Immature natural killer cell (primary cell): ENCODE results near the gene CFL1. TPM values are rescaled to one million over a fixed set of nuclear protein-coding genes. Genes with fewer than 3 reads are reported as not detected.
A peak's percentile ranks its signal among the peaks of the same experiment; 100 is the strongest.

Experiments used
- DNase-seq, 3 donors: peaks; one replicate each; pipeline ENCODE4 v3.0.0; 2022; ENCODE audit warnings: mixed read lengths in 1 of 3
- H3K27ac Mint-ChIP-seq, 6 donors: one replicate each; pipeline ENCODE4 v1.8.0; 2020; ENCODE audit warnings: mixed read lengths in 6 of 6, mild to moderate bottlenecking in 5 of 6, inconsistent platforms in 4 of 6, moderate library complexity in 3 of 6
- H3K27me3 Mint-ChIP-seq, 3 donors: one replicate each; pipeline ENCODE4 v1.8.0; 2020 to 2021; ENCODE audit warnings: low read depth in 3 of 3, mild to moderate bottlenecking in 3 of 3, mixed read lengths in 3 of 3, moderate library complexity in 3 of 3, inconsistent platforms in 1 of 3
- H3K36me3 Mint-ChIP-seq, 3 donors: one replicate each; pipeline ENCODE4 v1.8.0; 2020; ENCODE audit warnings: mixed read lengths in 3 of 3, inconsistent platforms in 2 of 3, mild to moderate bottlenecking in 2 of 3
- H3K4me1 Mint-ChIP-seq, 2 donors: one replicate each; pipeline ENCODE4 v1.8.0; 2020; ENCODE audit warnings: inconsistent platforms in 2 of 2, mild to moderate bottlenecking in 2 of 2, mixed read lengths in 2 of 2, moderate library complexity in 1 of 2
- H3K4me3 Mint-ChIP-seq, 5 donors: one replicate each; pipeline ENCODE4 v1.8.0; 2020; ENCODE audit warnings: mild to moderate bottlenecking in 5 of 5, mixed read lengths in 5 of 5, inconsistent platforms in 3 of 5, moderate library complexity in 3 of 5
- H3K9me3 Mint-ChIP-seq, 6 donors: one replicate each; pipeline ENCODE4 v1.8.0; 2020; ENCODE audit warnings: mild to moderate bottlenecking in 6 of 6, mixed read lengths in 6 of 6, inconsistent platforms in 4 of 6, moderate library complexity in 3 of 6
- polyA plus RNA-seq, 3 donors: library from polyadenylated mRNA; unstranded; fragments of 300-500 nt; fragmentation: Illumina TruSeq; gene quantifications; one replicate each; pipeline ENCODE4 v1.2.3, GENCODE V29; 2021

CFL1 gene
- polyA plus RNA-seq, 3 donors from 2014 or later, result 2,883 to 4,279 (median 3,963) TPM

- peak; percentile 80 to 84 (median 83) for DNase-seq
- Mint-ChIP-seq H3K36me3 (peaks cover 0 to 18% (median 0%) of the 10 kb centered on the region in 3 donors), H3K4me1 (peaks cover 77 to 84% of the 10 kb centered on the region in 2 donors), H3K4me3 (peak overlapping the region in 4 of 5 donors; percentile 15 to 52 (median 44)), H3K9me3 (no peaks in the 10 kb centered on the region), H3K27me3 (peaks cover 7 to 16% (median 14%) of the 10 kb centered on the region in 3 donors), H3K27ac (peak overlapping the region; percentile 15 to 91 (median 89))
Observed at GRCh38 chr11:65884716-65885092, 26.7 kb upstream of the CFL1 start.

GRCh38 chr11:65883786-65884715 lies 26.1 kb upstream of the CFL1 start:
- H3K4me3 Mint-ChIP-seq, result peak overlapping the region in 2 of 5 donors; percentile 40 to 52
- H3K27ac Mint-ChIP-seq, result peak overlapping the region; percentile 23 to 94 (median 89)
- no peak for DNase-seq

GRCh38 chr11:65883058-65883761 lies 25.2 kb upstream of the CFL1 start:
- DNase-seq, result no peak
- Mint-ChIP-seq H3K36me3 (peaks cover 0 to 18% (median 0%) of the 10 kb centered on the region in 3 donors), H3K4me3 (peak overlapping the region in 1 of 5 donors; percentile 36), H3K9me3 (no peaks in the 10 kb centered on the region), H3K27me3 (peaks cover 0 to 11% (median 8%) of the 10 kb centered on the region in 3 donors), H3K27ac (peak overlapping the region in 5 of 6 donors; percentile 23 to 94 (median 87)), H3K4me1 (peaks cover 78 to 84% of the 10 kb centered on the region in 2 donors)

More at GRCh38 chr11:65883786-65884715, 26.1 kb upstream of the CFL1 start:
- Mint-ChIP-seq H3K4me1 (peaks cover 77 to 84% of the 10 kb centered on the region in 2 donors), H3K36me3 (peaks cover 0 to 18% (median 0%) of the 10 kb centered on the region in 3 donors), H3K27me3 (peaks cover 7 to 16% (median 13%) of the 10 kb centered on the region in 3 donors), H3K9me3 (no peaks in the 10 kb centered on the region)

- peaks cover 77 to 84% of the 10 kb centered on the region in 2 donors for H3K4me1 Mint-ChIP-seq
- H3K9me3 Mint-ChIP-seq, result no peaks in the 10 kb centered on the region
- peak overlapping the region; percentile 23 to 98 (median 94) for H3K27ac Mint-ChIP-seq
- DNase-seq, result no peak
- H3K4me3 Mint-ChIP-seq, result peak overlapping the region; percentile 87 to 97 (median 95)
- H3K27me3 Mint-ChIP-seq, result peaks cover 0 to 8% (median 8%) of the 10 kb centered on the region in 3 donors
- H3K36me3 Mint-ChIP-seq, result peaks cover 0 to 18% (median 0%) of the 10 kb centered on the region in 3 donors
Observed at GRCh38 chr11:65882120-65883057, 24.4 kb upstream of the CFL1 start.

DNA sequence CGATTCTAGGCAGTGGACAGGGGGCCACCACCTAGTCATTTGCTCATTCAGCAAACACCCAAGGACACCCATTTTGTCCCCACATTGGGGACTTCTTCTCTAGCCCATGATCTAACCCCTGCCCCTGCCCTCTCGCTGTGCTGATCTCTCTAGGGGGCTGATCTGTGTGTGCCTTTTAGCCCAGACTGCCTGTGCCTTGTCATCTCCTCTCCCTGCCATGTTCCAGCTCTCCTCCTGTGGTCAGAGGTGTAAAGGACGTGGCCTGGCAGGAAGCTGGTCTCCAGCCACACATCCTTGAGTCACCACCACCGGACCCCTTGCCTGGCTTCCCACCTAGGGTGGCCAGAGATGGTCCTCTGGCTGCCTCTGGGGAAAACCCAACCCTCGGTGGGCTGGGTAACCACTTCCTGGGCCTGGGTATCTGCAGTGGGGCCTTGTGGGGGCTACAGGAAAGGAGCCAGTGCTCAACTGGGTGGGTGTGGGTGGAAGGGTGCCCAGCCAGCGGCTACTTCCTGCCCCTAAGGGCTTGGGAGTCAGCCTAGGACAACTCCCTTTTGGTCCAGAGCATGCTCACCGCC lies 23.0 kb upstream of the CFL1 start:
- peaks cover 75 to 76% of the 10 kb centered on the region in 2 donors for H3K4me1 Mint-ChIP-seq
- no peaks in the 10 kb centered on the region for H3K9me3 Mint-ChIP-seq

DNA sequence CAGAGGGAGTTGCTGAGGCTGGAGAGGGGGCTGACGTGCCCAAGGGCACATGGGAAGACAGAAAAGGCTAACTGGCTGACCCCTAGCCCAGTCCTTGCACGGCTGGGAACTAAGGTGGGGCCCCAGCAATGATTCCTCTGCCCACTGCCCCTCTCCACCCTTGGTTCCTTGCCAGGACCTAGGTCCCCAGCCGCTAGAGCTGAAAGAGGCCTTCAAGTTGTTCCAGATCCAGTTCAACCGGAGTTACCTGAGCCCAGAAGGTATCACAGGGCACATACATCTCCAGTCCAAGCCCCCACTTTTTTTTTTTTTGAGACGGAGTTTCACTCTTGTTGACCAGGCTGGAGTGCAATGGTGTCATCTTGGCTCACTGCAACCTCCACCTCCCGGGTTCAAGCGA lies 22.0 kb upstream of the CFL1 start:
- Mint-ChIP-seq H3K36me3 (peaks cover 0 to 14% (median 0%) of the 10 kb centered on the region in 3 donors), H3K4me1 (peaks cover 69 to 73% of the 10 kb centered on the region in 2 donors), H3K27me3 (peaks cover 0 to 8% (median 8%) of the 10 kb centered on the region in 3 donors), H3K9me3 (no peaks in the 10 kb centered on the region), H3K27ac (peak overlapping the region; percentile 94 to 98 (median 96)), H3K4me3 (peak overlapping the region; percentile 87 to 97 (median 95))
- no peak for DNase-seq

More for the DNA sequence above, 23.0 kb upstream of the CFL1 start:
- H3K36me3 Mint-ChIP-seq, result peaks cover 0 to 14% (median 0%) of the 10 kb centered on the region in 3 donors
- peak overlapping the region; percentile 94 to 98 (median 96) for H3K27ac Mint-ChIP-seq
- peak overlapping the region; percentile 87 to 97 (median 95) for H3K4me3 Mint-ChIP-seq
- peak; percentile 60 to 73 (median 65) for DNase-seq
- H3K27me3 Mint-ChIP-seq, result peaks cover 0 to 8% (median 8%) of the 10 kb centered on the region in 3 donors

DNA sequence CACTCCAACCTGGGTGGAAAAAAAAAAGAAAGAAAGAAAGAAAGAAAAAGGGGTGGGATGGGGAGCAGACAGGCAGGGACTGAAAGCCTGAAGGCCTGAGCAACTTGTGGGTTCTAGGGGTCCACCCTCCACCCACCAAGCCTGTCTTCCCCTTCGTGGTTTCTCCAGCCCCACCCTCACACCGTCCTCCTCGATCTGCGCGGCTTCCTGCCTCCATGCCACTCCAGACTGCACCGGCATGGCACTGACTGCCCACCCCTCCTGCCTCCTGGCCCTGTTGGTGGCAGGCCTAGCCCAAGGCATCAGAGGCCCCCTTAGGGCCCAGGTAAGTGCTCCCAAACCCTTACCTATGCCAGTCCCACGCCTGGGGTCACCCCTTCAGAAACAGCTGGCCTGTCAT lies 21.6 kb upstream of the CFL1 start, which contains the start of gene CTSW:
CTSW (plus strand) TSS at position 221 of the 400 bp plus-strand sequence; CDS start at position 239, 18 bp downstream.
- no peaks in the 10 kb centered on the region for H3K9me3 Mint-ChIP-seq
- peak; percentile 54 to 77 (median 74) for DNase-seq
- peaks cover 0 to 12% (median 0%) of the 10 kb centered on the region in 3 donors for H3K36me3 Mint-ChIP-seq
- H3K27ac Mint-ChIP-seq, result peak within 1 kb of the TSS; percentile 94 to 98 (median 96)
- peaks cover 0 to 8% (median 7%) of the 10 kb centered on the region in 3 donors for H3K27me3 Mint-ChIP-seq
- H3K4me1 Mint-ChIP-seq, result peaks cover 65 to 69% of the 10 kb centered on the region in 2 donors
- H3K4me3 Mint-ChIP-seq, result peak within 1 kb of the TSS; percentile 87 to 97 (median 95)

DNA sequence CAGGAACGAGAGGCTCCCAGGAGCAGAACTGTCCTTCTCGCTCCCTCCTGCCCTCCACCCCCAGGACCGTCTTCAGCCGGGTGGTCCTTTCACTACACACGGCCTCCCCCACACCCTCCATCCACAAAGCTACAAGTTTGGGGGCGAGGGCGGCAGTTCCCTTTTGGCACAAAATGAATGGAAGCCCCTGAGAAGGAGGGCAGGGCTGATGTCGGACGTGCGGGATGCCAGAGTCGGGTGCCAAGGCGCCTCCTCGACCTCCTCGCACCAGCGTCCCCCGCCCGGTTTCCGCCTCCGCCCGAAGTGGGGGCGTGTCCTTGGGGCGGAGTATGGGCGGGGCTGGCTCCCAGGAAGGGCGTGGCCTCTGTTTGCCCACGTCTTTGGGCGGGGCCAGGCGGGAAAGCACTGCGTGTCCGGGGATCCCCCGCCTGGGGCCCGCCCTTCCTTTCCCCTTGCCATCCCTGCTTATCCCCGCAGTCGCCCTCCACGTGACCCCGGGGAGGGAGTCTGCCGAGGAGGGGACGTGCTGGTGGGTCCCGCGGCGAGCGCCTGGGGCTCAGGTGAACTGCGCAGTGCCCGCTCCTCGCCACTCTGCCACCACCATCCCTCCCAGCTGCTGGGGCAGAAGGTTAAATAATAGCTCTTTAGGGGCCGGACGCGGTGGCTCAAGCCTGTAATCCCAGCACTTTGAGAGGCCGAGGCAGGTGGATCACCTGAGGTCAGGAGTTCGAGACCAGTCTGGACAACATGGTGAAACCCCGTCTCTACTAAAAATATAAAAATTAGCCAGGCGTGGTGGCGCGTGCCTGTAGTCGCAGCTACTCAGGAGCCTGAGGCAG lies 15.6 kb upstream of the CFL1 start:
- Mint-ChIP-seq H3K27ac (peak overlapping the region; percentile 70 to 92 (median 86)), H3K27me3 (peaks cover 0 to 10% (median 0%) of the 10 kb centered on the region in 3 donors), H3K36me3 (no peaks in the 10 kb centered on the region), H3K4me3 (peak overlapping the region; percentile 77 to 94 (median 89)), H3K4me1 (peaks cover 31 to 51% of the 10 kb centered on the region in 2 donors), H3K9me3 (no peaks in the 10 kb centered on the region)
- DNase-seq, result peak; percentile 96 to 98 (median 98)

DNA sequence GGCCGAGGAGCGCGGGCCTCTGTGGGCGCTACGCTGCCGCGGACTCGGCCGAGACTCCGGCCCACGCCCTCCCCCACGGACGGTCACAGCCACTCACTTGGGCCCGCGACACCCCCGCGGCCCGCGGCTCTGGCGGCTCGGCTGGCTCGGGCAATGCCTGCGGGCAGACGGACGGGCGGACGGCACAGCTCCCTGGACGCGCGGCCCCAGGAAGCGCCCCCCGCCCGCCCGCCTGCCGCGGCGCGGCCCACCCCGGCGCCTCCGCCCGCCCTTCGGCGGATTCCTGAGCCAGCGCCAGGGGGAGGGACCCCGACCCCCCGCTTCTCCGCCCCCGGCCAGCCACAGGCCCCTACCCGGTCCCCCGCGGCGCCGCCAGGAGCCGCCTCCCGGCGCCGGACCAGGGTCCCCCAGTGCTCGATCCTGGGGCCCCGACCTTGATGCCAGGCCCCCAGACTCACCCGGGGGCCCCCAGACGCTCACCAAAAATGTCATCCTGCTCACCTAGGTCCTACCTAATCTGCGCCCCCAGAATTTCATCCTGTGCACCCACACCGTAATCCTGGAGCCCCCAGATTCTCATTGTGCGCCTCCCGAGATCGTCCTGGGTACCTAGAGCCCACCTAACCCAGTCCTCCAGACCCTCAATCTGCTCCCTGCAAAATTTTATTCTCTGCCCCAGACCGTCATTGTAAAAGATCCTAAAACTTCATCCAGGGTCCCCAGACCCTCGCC lies 14.8 kb upstream of the CFL1 start, which contains the start of gene EFEMP2:
EFEMP2 (minus strand) TSS at position 215 of the 732 bp plus-strand sequence. CDS start 446 bp downstream, outside the sequence.
- H3K4me3 Mint-ChIP-seq, result peak within 1 kb of the TSS; percentile 77 to 94 (median 89)
- no peak for DNase-seq

GRCh38 chr11:65871811-65872548 lies 14.0 kb upstream of the CFL1 start:
- Mint-ChIP-seq H3K4me3 (peak overlapping the region; percentile 42 to 53 (median 42)), H3K27ac (peak overlapping the region in 4 of 6 donors; percentile 20 to 76 (median 33)), H3K27me3 (peaks cover 0 to 8% (median 0%) of the 10 kb centered on the region in 3 donors), H3K4me1 (peaks cover 17 to 42% of the 10 kb centered on the region in 2 donors), H3K9me3 (no peaks in the 10 kb centered on the region), H3K36me3 (peaks cover 0 to 4% (median 0%) of the 10 kb centered on the region in 3 donors)
- DNase-seq, result no peak

More for the DNA sequence above, 14.8 kb upstream of the CFL1 start, which contains the start of gene EFEMP2:
- H3K9me3 Mint-ChIP-seq, result no peaks in the 10 kb centered on the region
- peak within 1 kb of the TSS; percentile 76 to 92 (median 86) for H3K27ac Mint-ChIP-seq
- H3K4me1 Mint-ChIP-seq, result peaks cover 23 to 45% of the 10 kb centered on the region in 2 donors
- H3K36me3 Mint-ChIP-seq, result no peaks in the 10 kb centered on the region
- peaks cover 0 to 8% (median 0%) of the 10 kb centered on the region in 3 donors for H3K27me3 Mint-ChIP-seq
